ENCODE results near the gene TMPRSS9.

DNA sequence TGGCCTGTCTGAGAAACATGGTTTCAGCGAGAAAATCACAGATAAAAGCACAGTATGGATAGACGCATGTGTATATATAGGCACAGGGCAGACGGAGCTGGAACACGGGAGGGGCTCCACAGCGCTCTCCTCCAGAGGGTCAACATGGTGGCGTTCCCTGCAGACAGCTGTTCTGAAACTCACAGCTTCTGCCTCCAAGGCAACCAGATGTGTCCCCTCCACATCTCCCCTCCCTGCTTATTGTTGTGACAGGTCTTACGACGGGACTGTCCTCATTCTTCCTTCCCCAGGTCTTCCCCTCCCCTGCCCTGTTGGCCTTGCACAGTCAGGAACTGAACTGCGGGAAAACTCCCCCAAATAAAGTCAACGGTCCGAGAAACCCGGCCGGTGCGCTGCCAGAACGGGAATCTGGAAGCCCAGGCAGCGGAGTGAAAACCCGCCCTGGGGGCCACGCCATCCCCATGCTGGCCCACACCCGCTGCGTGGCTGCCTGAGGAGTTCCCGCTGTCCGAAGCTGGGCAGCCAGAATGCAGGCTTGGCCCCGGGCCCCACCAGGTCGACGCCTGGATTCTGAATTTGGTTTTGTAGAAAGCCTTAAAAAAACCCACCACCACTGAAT lies 70.0 kb downstream of the TMPRSS9 start:
- TF ChIP-seq CTCF (conservative IDR thresholded peaks at IDR 0.05; ENCODE audit: low read length) (no peak), EZH2phosphoT487 (IDR thresholded peaks at IDR 0.05; ENCODE audit: borderline replicate concordance) (no peak)
